Stimulated activated CD4-positive, alpha-beta T cell treated with anti-CD3 and anti-CD28 coated beads, Interleukin-4, amount 100 ng/mL, for 24 hours (primary cell): ENCODE results near the gene PDGFRB.

ENCODE experiments used
- DNase-seq: peaks from one replicate; pipeline ENCODE4 v3.0.0-alpha.2; 2020

PDGFRB gene

DNA sequence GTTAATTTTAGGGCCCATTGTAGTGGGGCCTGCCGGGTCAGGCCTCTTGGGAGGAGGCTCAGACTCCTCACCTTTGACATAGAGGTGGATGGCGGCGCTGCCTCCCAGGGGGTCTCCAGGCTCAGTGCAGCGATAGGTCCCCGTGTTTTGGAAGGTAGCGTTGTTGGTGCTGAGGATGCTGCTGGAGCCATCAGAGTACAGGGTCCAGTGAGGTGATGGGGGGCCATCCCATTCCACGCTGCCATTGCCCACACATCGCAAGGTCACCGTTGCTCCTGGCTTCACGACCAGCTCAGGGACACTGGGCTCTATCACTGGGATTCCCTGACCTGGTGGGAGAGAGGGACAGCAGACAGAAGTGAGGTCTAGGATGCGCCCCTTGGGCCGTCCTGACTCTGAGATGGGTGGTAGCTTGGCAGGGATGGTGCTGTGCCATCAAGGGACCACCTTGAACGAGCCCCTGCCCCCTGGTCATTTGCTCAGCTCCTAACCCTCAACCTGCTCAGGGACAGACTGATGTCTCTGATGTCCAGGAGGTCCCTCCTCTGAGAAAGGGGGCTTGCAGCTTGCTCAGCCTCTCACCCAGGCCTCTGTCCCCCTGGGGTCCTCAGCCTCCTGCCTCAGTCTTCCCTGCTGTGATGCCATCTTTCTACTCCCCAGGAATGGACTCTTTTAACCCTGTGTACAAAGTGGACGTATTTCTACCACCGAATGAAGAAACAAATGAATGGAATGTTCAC is 74.8 kb downstream of the PDGFRB start:
- DNase-seq = no peak

- DNase-seq = no peak
Observed at GRCh38 chr5:150079909-150080461, 75.7 kb downstream of the PDGFRB start.

- DNase-seq = no peak
Observed at GRCh38 chr5:150078802-150079689, 76.6 kb downstream of the PDGFRB start.

DNA sequence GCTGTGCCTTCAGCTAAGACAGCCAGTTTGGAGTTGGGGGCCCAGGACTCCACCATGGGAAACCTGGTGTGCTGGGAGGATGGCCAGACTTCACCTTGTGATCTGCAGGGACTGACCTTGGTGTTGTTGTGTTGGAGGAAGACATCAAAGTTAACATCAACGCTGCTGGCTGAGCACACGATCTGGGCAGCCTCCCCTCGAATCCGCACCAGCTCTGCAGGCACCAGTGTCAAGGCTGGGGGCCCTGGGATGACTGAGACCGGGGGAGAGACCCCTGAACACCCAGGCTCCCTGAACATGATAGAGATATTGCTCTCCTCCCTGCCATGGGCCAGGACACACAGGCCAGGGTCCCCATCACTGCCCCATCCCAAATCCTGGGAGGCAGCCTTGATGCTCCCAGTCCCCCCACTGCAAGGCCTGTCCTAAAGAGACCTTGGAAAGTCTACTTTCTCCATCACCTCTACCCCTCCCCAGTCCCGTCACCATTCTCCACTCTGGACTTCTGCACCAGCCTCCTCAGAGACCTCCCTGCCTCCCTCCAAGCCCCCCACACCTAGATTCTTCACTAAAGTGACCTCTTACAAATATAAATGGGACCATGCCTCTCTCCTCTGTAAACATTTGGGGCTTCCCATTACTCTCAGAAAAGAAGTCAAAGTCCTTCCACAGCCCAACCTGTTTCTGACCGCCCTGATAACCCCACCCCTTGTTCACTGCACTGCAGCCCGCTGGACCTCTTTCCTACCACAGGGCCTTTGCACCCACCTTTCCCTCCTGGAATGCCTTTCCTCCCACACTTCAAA is 77.4 kb downstream of the PDGFRB start:
- DNase-seq = no peak

DNA sequence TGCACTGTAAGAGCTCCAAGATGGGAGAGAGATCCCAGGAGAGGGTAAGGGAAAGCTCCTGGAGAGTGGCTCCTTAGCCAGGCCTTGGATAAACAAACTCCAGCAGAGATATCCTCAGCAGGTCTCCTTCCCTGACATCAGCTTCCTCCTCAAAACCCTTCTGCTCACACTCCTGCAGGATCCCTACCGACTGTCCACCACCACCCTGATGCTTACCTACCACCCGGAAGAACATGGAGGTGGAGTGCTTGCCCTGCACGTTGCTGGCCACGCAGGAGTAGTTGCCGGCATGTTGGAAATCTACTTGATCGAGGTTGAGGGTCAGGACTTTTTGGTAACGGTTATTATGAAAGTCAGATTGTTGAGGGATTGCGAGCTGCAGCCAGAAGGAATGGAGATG is 78.6 kb downstream of the PDGFRB start:
- DNase-seq = no peak

DNA sequence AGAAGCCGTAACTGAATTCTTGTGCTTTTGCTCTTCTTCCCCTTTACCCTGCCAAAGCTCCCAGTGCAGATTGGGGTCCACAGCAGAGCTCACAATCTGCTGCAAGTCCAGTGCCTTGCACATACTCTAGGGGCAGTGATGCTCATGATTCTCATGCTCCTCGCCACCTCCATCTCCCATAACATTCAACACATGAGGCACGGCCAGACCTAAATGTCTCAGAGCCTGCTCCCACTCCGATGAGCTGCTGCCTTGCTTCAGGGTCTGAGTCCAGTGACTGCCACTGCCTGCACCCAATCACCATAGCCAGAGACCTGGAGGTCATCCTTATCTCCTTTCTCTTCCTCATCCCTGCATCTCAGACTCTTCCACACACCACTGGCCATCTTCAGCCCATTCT is 79.8 kb downstream of the PDGFRB start:
- no peak for DNase-seq

DNA sequence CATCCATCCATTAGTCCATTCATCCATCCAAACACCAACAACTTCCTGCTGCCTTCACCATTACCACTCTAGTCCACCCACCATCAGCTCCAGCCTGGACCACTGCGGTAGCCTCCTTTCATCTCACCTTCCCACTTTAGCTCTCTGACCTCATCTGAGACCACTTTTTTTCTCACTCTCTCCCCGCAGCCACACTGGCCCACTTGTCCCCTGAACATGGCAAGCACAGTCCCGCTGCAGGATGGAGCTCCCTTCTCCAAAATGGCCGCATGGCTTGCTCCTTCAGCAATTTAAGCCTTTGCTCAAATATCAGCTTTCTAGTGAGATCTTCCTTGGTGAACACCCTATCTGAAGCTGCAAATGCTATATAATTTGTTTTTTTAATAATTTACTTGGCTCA is 80.4 kb downstream of the PDGFRB start:
- no peak for DNase-seq

GRCh38 chr5:150073677-150074076 is 82.0 kb downstream of the PDGFRB start:
- no peak for DNase-seq

- no peak for DNase-seq
Observed at GRCh38 chr5:150073086-150073625, 82.5 kb downstream of the PDGFRB start.

DNA sequence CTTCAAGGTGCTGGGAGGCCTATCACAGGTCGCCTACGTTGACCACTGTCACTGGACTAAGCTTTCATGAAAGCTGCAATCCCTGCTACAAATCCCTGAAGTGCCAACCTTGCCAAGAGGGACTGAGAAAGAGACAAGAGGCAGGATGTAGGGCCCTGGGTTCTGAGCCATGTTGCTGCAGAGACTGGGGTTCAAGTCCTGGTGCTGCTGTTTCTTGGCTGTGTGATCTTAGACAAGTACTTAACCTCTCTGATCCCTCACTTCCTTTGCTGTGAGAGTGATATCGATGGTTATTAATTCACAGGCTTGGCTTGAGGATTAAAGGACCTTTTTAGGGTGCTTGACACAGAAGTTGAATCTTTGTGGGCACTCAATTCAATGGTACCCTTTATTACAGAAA is 84.8 kb downstream of the PDGFRB start:
- DNase-seq = no peak

- no peak for DNase-seq
Observed at GRCh38 chr5:150069672-150070627, 85.7 kb downstream of the PDGFRB start.

DNA sequence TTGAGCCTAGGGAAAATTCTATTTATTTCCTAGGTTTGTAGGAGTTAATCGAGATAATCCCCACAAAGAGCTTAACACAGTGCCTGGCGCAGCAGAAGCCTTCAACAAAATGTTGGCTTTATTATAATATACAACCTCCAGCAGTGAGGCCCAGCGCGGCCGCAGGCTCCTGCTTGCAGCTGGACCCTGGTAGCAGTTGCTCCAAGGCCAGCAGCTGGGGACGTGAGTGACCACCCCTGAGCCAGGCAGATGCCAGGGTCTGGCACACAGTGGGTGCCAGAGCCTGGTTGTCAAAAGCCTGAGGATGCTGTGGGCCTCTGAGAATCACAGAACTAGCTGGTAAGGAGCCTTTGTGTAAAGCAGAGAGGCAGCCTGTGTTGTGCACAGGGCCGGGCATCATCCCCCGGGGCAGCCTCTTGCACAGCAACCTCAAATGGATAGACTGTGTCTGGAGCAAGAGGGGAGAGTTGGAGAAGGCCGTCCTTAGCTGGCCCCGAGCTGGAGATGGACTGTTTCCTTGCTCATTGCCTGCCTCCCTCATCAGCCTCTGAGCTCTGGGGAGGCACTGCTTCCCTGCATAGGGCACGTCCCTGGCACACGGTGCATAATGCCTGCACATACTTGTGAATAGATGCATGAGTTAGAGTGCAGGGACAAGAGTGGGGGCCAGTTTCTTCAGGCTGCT is 86.5 kb downstream of the PDGFRB start:
- DNase-seq = no peak

GRCh38 chr5:150068472-150068871 is 87.2 kb downstream of the PDGFRB start:
- DNase-seq = no peak

DNA sequence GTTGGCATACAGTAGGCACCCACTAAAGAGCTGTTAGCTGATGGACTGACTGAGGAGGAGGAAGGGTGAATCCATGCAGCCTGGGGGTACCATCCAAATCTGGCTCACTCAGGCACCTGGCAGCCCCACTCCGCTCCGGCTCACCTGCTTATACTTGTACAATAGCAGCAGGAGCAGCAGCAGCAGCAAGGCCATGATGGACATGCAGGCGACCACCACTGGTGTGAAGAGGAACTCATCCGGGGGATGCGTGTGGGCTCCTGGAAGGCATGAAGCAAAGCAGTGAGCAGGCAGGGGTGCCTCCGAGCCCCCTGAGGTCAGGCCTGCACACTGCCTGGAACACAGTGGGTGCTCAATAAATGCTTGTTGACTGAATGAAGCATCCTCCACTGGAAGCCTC is 87.6 kb downstream of the PDGFRB start:
- no peak for DNase-seq

DNA sequence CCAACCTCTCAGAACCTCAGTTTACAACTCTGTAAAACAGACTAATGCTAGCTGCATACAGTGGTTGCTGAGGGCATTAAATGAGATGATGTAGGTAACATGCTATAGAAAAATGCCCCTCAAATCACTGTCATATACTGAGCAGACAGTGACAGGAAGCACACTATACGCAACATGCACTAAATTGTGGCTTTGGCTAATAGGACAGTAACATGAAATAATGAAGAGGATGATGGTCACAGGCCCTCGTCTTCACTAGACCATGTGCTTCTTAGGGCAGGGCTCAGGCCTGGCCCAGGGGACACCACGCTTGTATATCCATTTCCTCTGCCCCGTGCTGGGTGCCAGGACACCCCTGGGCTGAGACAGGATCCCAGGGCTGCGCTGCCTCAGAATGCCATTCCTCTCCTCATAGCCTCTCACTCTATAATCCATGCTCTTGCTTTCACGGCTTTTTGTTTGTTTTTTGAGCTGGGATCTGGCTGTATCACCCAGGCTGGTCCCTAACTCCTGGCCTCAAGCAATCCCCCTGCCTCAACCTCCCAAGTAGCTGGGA is 88.2 kb downstream of the PDGFRB start:
- DNase-seq = no peak

GRCh38 chr5:150066901-150067396 is 88.7 kb downstream of the PDGFRB start:
- DNase-seq = no peak

GRCh38 chr5:150066436-150066835 is 89.2 kb downstream of the PDGFRB start:
- no peak for DNase-seq

GRCh38 chr5:150065886-150066285 is 89.8 kb downstream of the PDGFRB start:
- no peak for DNase-seq

DNA sequence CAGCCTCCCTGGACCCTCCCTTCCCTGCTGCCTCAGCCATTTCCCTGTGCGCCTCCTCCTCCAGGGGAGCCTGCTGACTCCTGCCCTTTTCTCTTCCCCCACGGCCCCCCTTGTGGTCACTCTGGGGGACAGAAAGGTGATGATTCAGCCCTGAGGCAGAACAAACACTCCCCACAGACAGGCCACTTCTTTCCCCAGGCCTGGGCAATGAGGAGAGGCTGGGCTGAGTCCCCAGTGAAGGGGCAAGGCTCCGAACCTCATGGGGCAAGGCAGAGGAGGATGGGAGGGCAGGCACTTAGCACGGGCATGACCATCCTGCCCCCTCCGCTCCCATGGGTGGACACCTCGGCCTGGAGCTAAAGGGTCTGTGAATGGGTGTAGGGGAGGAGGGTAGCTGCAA is 90.3 kb downstream of the PDGFRB start:
- no peak for DNase-seq

DNA sequence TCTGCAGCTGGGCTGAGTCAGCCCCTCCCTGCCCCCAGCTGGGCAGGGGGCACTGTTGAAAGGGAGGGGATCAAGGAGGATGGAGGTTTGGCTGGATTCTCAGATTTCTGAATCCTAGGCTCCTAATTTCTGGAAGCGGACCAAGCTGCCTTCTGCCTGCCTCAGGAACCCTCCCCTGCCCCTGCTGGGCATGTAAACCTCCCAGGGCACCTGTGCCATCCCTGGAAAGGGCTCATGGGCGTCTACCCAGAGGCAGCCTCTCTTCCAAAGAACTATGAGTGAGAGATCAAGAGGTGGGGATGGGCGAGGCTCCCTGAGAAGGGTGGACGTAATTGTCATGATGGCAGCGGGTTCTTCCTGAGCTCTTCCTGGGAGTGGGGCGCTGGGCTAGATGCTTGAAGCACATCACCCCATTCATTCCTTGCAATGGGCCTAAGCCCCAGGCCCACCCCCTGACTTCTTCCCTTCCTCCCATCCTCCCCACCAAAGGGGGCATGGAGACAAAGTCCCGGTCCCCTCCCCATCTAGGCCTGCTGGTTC is 90.9 kb downstream of the PDGFRB start:
- DNase-seq = no peak
